Peyer's patch (tissue), 4 donors: ENCODE measurements around the gene F8. TPM values are rescaled to one million over a fixed set of nuclear protein-coding genes. Genes with fewer than 3 reads are reported as not detected.
A peak's percentile ranks its signal among the peaks of the same experiment; 100 is the strongest.

Experiments
- DNase-seq, 3 donors: peaks; one replicate each; pipeline ENCODE4 v3.0.0-alpha.2; 2017 to 2019
- H3K27ac ChIP-seq, 4 donors: fragments of 200-600 bp; sonication (generic); one replicate each; pipeline ENCODE4 v1.5.1; 2016 to 2019
- H3K27me3 ChIP-seq, 2 donors: fragments of 200-600 bp; sonication (generic); one replicate each; pipeline ENCODE4 v1.5.1; 2019
- H3K36me3 ChIP-seq, 3 donors: fragments of 200-600 bp; sonication (generic); one replicate each; pipeline ENCODE4 v1.5.1; 2016 to 2019
- H3K4me1 ChIP-seq, 4 donors: fragments of 200-600 bp; sonication (generic); one replicate each; pipeline ENCODE4 v1.5.1; 2016 to 2019
- H3K4me3 ChIP-seq, 4 donors: fragments of 200-600 bp; sonication (generic); 1 replicate in 3 of 4; 2 replicates in 1 of 4; pipeline ENCODE4 v1.5.1; 2016 to 2019; ENCODE audit warnings: mild to moderate bottlenecking in 1 of 4
- H3K9me3 ChIP-seq, 4 donors: fragments of 200-600 bp; sonication (generic); one replicate each; pipeline ENCODE4 v1.5.1; 2016 to 2019; ENCODE audit warnings: mild to moderate bottlenecking in 1 of 4
- CTCF ChIP-seq, 6 experiments: fragments of 450-650 bp in 4 of 6; fragments of 200-600 bp in 2 of 6; sonication (generic) in 1 of 6; IDR thresholded peaks; one replicate each; pipeline ENCODE4 v1.5.1; 2017 to 2019; ENCODE audit warnings: antibody characterized with exemption in 6 of 6, mild to moderate bottlenecking in 3 of 6, moderate library complexity in 1 of 6
- POLR2A ChIP-seq, 2 donors: fragments of 450-650 bp; IDR thresholded peaks; one replicate each; pipeline ENCODE4 v1.5.1; 2017; ENCODE audit warnings: antibody characterized with exemption in 2 of 2, mild to moderate bottlenecking in 2 of 2, moderate library complexity in 2 of 2
- total RNA-seq, 4 donors: library from RNA; depleted of rRNA; stranded (reverse); fragments of >200 nt; gene quantifications; one replicate each; pipeline ENCODE4 v1.1.0, GENCODE V29; 2016

F8 gene
- total RNA-seq, 4 donors from 2014 or later, result 1.5 to 19.8 (median 4.6) TPM

DNA sequence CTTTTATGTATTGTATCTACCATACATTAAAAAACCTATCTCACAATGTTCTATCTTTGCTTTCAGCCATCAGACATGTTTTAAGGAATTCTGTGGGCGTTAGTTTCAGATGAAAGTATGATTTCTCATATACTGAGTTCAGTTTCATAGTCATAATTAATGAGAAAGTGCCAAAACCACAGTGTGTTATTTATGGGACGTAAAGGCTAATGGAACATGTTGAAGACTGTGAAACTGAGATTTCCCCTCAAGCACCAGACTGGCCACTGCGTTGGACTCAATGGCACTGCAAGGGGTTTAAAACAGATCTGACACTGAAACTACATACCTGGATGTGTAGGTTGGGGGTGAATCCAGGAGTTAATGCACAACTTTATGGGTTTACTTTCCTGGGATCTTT, 32.0 kb downstream of the F8 start:
- H3K27ac ChIP-seq, result no peak overlapping the region
- H3K36me3 ChIP-seq, result no peaks in the 10 kb centered on the region
- no peak overlapping the region for H3K4me3 ChIP-seq
- H3K27me3 ChIP-seq, result no peaks in the 10 kb centered on the region
- no peaks in the 10 kb centered on the region for H3K4me1 ChIP-seq
- DNase-seq, result no peak
- no peak for TF ChIP-seq POLR2A (IDR thresholded peaks at IDR 0.05)
- no peak for TF ChIP-seq CTCF (IDR thresholded peaks at IDR 0.05)
- H3K9me3 ChIP-seq, result no peaks in the 10 kb centered on the region

DNA sequence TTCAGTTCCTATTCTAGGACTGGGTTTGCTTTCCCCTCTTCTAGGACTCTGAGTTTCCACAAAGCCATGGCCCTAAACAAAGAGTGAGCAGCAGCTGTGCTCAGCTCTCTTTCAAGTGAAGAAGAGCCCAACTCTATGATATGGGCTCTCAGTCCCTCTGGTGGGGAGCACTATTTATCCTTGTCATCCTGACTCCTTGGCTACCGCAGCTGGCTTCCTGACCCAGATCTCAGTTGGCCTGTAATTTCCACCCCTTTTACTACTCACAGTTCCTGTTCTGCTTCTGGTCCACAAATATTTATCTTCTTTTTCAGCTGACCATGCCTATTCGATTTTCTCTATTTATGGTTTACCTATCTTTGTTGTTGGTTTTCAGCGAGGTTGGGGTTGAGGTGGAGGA, 33.8 kb downstream of the F8 start:
- DNase-seq, result no peak
- H3K4me3 ChIP-seq, result no peak overlapping the region
- TF ChIP-seq POLR2A (IDR thresholded peaks at IDR 0.05) (no peak), CTCF (IDR thresholded peaks at IDR 0.05) (no peak)
- no peaks in the 10 kb centered on the region for H3K36me3 ChIP-seq
- no peaks in the 10 kb centered on the region for H3K9me3 ChIP-seq
- no peak overlapping the region for H3K27ac ChIP-seq
- H3K4me1 ChIP-seq, result no peaks in the 10 kb centered on the region
- no peaks in the 10 kb centered on the region for H3K27me3 ChIP-seq

GRCh38 chrX:154987940-154988339, 34.6 kb downstream of the F8 start:
- Histone ChIP-seq H3K36me3 (no peaks in the 10 kb centered on the region), H3K27ac (no peak overlapping the region), H3K4me1 (no peaks in the 10 kb centered on the region), H3K27me3 (no peaks in the 10 kb centered on the region), H3K4me3 (no peak overlapping the region), H3K9me3 (no peaks in the 10 kb centered on the region)
- DNase-seq, result no peak
- TF ChIP-seq CTCF (IDR thresholded peaks at IDR 0.05) (no peak), POLR2A (IDR thresholded peaks at IDR 0.05) (no peak)

DNA sequence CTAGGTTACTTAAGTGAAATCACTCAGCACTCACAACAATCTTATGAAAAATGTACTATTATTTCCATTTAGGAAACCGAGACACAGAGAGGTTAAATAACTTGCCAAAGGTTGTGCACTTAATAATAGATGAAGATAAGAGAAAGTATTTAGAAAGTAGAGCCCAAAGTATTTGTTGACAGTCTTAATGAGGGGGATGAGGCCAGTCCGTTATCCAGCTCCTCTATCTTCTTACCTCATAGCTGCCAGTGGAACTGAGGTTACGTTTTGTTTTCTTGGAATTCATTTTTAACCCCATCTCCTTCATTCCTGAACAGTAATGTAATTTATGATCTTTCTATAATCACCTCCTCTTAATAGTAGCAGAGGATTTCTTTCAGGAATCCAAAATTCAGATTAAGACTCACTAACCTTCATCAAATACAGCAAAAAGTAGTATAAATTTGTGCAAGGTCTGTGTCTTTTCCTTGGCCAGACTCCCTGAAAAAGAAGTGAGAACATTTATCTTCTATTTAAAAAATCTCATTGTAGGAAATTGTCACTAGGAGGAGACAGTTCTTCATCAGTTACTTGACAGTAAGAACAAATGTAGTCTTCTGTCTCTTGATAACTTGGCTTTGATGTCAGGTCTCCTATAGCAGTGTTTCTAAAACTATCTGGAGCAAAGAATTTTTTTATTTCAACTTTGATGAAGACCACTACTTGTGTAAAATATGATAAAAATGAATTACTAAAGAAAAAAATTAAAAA, 35.5 kb downstream of the F8 start:
- no peak for TF ChIP-seq CTCF (IDR thresholded peaks at IDR 0.05)
- no peak for TF ChIP-seq POLR2A (IDR thresholded peaks at IDR 0.05)
- H3K27me3 ChIP-seq, result no peaks in the 10 kb centered on the region
- no peak overlapping the region for H3K4me3 ChIP-seq
- no peak for DNase-seq
- H3K9me3 ChIP-seq, result no peaks in the 10 kb centered on the region
- H3K27ac ChIP-seq, result no peak overlapping the region
- no peaks in the 10 kb centered on the region for H3K36me3 ChIP-seq
- H3K4me1 ChIP-seq, result no peaks in the 10 kb centered on the region

DNA sequence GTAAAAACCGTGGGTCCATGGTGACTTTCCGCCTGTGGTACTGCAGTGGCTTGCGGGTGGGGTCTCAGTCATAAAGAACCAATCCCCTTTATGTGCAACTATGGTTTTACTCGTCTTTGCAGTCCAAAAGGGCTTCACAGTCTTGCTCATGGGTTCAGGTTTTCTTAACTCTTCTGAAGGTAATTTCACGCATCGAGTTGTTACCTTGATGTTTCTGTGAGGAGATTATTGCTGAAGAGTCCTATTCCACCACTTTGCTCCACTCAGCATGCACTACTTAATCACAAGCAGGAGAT, 41.5 kb downstream of the F8 start:
- Histone ChIP-seq H3K4me1 (no peaks in the 10 kb centered on the region), H3K9me3 (no peaks in the 10 kb centered on the region), H3K27ac (no peak overlapping the region), H3K36me3 (no peaks in the 10 kb centered on the region), H3K27me3 (no peaks in the 10 kb centered on the region), H3K4me3 (peak overlapping the region in 2 of 4 donors; percentile 39 to 52)
- no peak for DNase-seq
- TF ChIP-seq CTCF (IDR thresholded peaks at IDR 0.05) (no peak), POLR2A (IDR thresholded peaks at IDR 0.05) (no peak)
